GM06990 (cell line): ENCODE measurements around the gene BRD3.
A peak's percentile ranks its signal among the peaks of the same experiment; 100 is the strongest.

Experiments used
- DNase-seq: peaks from one replicate; pipeline ENCODE4 v3.0.0-alpha.2; 2011; ENCODE audit not compliant: insufficient read length; ENCODE audit errors: extremely low read depth
- H3K27me3 ChIP-seq: replicated peaks from 2 replicates; pipeline ENCODE4 v1.6.0; 2011; ENCODE audit warnings: low read length; ENCODE audit not compliant: control insufficient read depth, insufficient read depth
- H3K36me3 ChIP-seq: 2 replicates; pipeline ENCODE4 v1.5.1; 2011; ENCODE audit warnings: low read length; ENCODE audit not compliant: control insufficient read depth, insufficient read depth
- H3K4me3 ChIP-seq: replicated peaks from 2 replicates; pipeline ENCODE4 v1.5.1; 2011; ENCODE audit warnings: low read depth, mild to moderate bottlenecking, control low read depth, low read length
- CTCF ChIP-seq: IDR thresholded peaks from 2 replicates; pipeline ENCODE4 v1.5.1; 2011; ENCODE audit warnings: low read length, control low read depth, mild to moderate bottlenecking, inconsistent platforms; ENCODE audit not compliant: insufficient read depth, poor library complexity, severe bottlenecking

The BRD3 gene

DNA sequence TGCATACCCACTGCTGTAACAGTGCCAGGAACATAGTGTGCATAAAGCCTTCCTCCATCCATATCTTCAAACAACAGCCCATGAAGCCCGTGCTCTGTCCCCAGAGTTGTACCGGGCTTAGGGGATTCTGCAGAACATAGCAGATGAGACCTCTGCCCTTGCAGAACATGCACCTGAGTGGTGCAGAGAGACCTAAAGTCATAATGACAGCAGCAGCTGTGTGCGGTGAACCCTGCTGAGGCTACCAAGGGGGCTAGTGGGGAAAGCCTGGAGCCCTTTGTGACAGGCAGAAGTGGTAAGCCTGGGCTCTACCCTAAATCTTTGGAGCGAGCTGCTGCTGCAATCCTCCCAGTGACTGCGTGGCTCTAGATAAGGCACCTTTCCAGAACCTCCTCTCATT is 32.2 kb upstream of the BRD3 start:
- DNase-seq, result no peak
- no peak for TF ChIP-seq CTCF
- H3K4me3 ChIP-seq, result no peak overlapping the region
- no peaks in the 10 kb centered on the region for H3K36me3 ChIP-seq
- no peaks in the 10 kb centered on the region for H3K27me3 ChIP-seq

DNA sequence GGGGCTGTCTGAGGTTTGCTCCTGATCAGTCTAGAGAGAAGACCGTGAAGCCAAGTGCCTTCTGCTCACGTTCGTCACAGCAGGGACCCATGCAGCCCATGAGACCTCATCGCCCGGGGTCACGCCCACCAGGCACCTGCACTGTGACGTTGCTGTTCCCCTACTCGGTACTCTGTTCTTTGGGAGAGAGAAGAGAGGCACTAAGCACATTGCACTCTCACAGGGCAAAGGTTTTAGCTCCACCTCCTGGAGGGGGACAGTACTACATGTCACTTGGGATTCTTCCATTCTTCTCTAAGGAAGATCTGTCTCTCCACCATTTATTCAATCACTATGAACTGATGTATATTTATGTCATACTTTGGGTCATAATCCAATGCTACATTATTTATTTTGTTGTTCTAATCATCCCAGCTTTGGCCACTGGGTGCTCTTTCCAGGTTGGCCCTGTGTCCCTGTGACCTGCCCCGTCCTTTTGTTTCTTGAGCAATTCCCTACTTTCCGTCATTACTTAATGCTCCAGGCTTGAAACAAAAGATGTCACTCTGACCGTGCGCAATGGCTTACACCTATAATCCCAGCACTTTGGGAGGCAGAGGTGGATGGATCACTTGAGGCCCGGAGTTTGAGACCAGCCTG is 31.4 kb upstream of the BRD3 start:
- Histone ChIP-seq H3K27me3 (no peaks in the 10 kb centered on the region), H3K4me3 (no peak overlapping the region), H3K36me3 (no peaks in the 10 kb centered on the region)
- peak; percentile 85 for TF ChIP-seq CTCF
- DNase-seq, result peak; percentile 41

DNA sequence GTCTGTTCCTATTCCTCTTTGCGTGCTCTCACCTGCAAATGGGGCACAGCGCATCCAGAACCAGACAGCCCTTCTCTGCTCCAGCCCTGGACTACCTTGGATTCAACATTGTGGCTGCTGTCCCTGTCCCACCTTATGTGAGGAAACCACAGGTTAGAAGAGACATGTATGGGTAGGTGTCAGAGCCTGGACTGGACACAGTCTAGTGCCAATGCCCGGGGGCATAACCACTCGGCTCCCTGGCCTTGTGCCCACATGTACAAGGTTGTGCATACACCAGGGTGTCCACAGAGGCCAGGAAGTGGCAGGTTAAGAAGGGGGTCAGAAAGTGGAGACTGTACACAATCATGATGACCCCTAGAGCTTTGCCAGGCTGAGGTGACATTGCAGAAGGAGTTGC is 22.1 kb upstream of the BRD3 start:
- DNase-seq, result no peak
- Histone ChIP-seq H3K36me3 (no peaks in the 10 kb centered on the region), H3K4me3 (no peak overlapping the region), H3K27me3 (no peaks in the 10 kb centered on the region)
- TF ChIP-seq CTCF, result no peak

- DNase-seq, result no peak
- H3K36me3 ChIP-seq, result no peaks in the 10 kb centered on the region
- no peaks in the 10 kb centered on the region; the same call in 1 of the 2 replicates for H3K27me3 ChIP-seq
- no peak overlapping the region for H3K4me3 ChIP-seq
- no peak for TF ChIP-seq CTCF
Measured at GRCh38 chr9:134088063-134088725, 20.4 kb upstream of the BRD3 start.

- DNase-seq, result no peak
- Histone ChIP-seq H3K4me3 (no peak overlapping the region), H3K36me3 (no peaks in the 10 kb centered on the region), H3K27me3 (no peaks in the 10 kb centered on the region; the same call in 1 of the 2 replicates)
- TF ChIP-seq CTCF, result no peak
Measured at GRCh38 chr9:134085674-134086073, 17.8 kb upstream of the BRD3 start.

- no peaks in the 10 kb centered on the region for H3K36me3 ChIP-seq
- H3K4me3 ChIP-seq, result no peak overlapping the region
- no peak for DNase-seq
- no peak for TF ChIP-seq CTCF
- H3K27me3 ChIP-seq, result no peaks in the 10 kb centered on the region; the same call in 1 of the 2 replicates
Measured at GRCh38 chr9:134083451-134083850, 15.6 kb upstream of the BRD3 start.
